Mammary epithelial cell (primary cell): ENCODE measurements around the gene ZP1.

Experiments
- CTCF ChIP-seq, 2 donors: IDR thresholded peaks in 1 of 2; conservative IDR thresholded peaks in 1 of 2; 2 replicates each; pipeline ENCODE4 v1.5.1; 2011 to 2012; ENCODE audit warnings: inconsistent platforms in 2 of 2, low read length in 2 of 2, mild to moderate bottlenecking in 2 of 2, control low read depth in 1 of 2, low read depth in 1 of 2; ENCODE audit not compliant: insufficient read depth in 1 of 2; ENCODE audit errors: extremely low read depth in 1 of 2
- EZH2 ChIP-seq: IDR thresholded peaks from 2 replicates; pipeline ENCODE4 v1.6.1; 2012; ENCODE audit warnings: low read length, inconsistent platforms, borderline replicate concordance

- TF ChIP-seq CTCF (conservative IDR thresholded peaks at IDR 0.05 in 1 of 2, IDR thresholded peaks at IDR 0.05 in 1 of 2; ENCODE audit: extremely low read depth in 1 of 2, insufficient read depth in 1 of 2, low read depth in 1 of 2, low read length in 2 of 2) (no peak), EZH2 (no peak)
These were observed 12.3 kb upstream of the ZP1 start for GRCh38 chr11:60854847-60855725.
